ENCODE results near the gene CLEC20A.

GRCh38 chr1:178500936-178501554, 4.3 kb upstream of the CLEC20A start:
- TF ChIP-seq CTCF (IDR thresholded peaks at IDR 0.05) (no peak), POLR2A (IDR thresholded peaks at IDR 0.05) (no peak)

Measured in right lobe of liver (tissue), 4 donors.